GM19324 (cell line): Measurements from ENCODE around the gene RPS15A.
A peak's percentile ranks its signal among the peaks of the same experiment; 100 is the strongest.
"Not testable (repeated sequence)": the region's sequence is repeated elsewhere in the genome, so short reads cannot be mapped to it uniquely, and the experiment has no call there.

Experiments used
- ATAC-seq: cut with Tn5 transposase; IDR thresholded peaks from one replicate; pipeline ENCODE4 v1.9.1; 2021; ENCODE audit warnings: mild to moderate bottlenecking, moderate library complexity; ENCODE audit not compliant: unreplicated experiment, low FRiP score

Gene RPS15A

DNA sequence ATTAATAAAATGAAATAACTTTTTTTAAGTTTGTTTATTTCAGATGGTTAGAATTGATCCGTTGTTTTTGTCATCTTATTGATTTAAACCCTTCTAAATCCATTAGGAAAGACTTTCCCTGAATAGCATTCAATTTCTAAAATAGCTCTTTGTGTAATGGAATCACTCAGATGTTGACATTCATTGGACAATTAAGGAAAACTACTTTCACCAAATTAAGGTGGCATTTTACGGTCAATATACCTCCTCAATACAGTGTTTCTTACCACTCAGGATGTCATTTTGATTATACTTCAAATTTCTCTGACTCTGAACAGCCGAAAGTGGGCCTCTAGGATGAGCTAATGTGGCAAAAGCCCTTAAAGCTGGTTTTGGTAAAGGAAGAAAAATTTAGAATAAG is 9.4 kb upstream of the RPS15A start:
- ATAC-seq, result no peak

DNA sequence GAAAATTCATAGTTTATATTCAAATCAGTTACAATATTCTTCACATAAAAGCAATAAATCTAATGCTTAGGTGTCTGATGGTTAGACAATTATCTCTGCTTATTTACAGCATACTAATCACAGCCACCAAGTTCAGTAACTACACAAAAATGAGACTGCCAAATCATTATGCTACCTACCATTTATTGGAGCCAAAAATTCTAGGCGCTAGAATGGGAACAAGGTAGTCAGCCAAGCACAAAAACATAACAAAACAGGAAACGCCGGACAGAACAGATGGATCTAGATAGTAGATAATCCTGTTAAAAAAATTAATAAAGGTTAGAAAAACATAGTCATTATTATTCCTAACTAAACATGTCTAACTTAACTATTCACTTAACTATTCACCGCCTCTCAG is 7.6 kb upstream of the RPS15A start:
- ATAC-seq, result no peak

- no peak for ATAC-seq
These were observed 6.2 kb upstream of the RPS15A start for GRCh38 chr16:18796377-18796776.

GRCh38 chr16:18792836-18793433 is 2.8 kb upstream of the RPS15A start:
- no peak for ATAC-seq

- no peak for ATAC-seq
These were observed 652 bp downstream of the RPS15A start for GRCh38 chr16:18789515-18789849.

DNA sequence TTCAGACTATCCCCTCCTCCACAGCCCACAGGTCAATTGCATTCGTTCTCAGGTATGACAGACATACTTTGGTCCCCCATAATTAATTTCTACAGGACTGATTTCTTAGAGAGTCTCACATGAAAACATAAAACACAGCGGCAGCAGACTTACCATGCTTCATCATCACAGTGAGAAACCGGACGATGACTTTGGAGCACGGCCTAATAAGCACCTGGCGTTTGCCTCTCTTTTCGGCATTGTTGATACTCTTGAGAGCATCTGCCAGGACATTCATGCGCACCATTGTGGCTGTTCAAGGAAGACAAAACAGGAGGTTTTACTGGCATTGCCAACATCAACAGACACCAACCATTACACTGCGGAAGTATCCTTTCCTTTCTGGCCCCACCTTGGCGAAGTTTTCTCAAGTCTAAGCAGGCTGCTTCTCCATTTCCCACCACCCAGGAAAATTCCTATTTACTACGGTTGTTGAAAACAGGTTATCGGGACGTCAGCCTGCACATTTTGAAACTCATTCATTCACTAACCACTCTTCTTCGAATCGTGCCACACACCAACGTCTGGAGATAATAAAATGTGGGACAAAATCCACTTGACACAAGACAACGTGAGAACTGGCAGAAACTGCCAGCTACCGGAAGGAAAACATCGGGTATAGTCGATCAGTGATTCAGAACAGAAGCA is 1.2 kb downstream of the RPS15A start:
- ATAC-seq, result no peak

DNA sequence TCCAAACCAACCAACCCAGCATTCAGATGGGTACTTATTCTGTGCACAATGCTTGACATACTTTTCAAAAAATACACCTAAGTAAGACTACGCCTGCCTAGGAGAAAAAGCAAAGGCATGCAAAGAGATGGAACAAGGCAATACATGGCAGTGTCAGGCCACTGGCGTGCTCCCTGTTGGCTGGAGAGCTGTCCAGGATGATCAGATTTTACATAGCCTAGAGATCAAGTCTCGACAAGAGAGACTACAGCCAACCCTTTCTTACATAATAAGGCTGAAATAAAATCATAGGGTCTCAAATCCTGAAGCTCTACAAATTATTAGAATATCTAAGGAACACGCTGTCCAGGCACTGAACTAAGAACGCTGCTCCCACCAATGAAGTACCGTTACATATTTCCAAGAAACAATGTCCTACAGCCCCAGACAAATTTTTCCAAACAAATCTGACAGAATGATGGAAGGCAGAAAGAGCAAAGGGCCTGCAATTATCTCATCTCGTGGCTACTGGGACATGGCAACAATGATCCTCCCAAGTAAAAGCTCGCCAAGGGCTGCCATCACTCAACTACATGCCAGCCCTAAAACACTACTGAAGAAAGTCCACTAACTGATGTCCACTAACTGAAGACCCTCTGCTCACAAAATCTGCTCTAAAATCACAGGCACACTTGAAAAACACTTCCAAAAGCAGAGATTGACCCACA is 5.1 kb downstream of the RPS15A start:
- ATAC-seq, result no peak

DNA sequence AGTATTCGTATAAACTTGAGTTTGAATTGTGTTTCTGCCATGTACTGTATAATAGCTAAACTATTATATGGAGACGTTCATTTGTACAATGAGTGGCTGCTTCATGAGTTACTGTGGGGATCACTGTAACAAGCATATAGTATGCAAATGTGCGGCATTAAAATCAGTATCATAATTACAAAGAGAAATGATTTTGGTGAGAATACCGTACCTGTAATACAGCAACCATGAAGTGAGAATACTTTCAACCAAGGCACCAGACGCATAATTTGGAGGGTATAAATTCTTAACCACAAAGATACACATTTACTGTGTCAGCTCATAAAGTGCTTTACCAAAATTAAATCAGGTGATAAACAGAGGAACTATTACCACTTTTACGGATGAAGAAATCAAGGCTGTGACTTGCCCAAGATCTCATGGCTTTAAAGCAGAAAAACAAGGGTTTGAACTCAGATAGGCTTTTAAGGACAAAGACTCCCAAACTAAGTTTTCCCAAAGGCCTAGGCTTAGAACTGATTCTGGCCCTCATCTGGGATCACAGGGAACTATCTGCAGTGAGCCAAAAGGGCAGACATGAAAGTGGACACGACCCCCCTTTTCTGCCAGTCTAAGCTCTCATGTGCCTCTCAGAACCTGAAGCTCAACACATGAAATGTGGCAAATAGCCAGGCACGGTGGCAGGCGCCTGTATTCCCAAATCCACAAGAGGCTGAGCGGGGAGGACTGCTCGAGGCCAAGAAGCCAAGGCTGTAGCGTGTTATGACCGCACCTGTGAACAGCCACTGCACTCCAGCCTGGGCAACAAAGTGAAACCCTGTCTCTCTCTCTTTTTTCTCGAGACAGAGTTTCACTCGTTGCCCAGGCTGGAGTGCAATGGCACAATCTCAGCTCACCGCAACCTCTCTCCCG is 6.4 kb downstream of the RPS15A start:
- no peak for ATAC-seq

DNA sequence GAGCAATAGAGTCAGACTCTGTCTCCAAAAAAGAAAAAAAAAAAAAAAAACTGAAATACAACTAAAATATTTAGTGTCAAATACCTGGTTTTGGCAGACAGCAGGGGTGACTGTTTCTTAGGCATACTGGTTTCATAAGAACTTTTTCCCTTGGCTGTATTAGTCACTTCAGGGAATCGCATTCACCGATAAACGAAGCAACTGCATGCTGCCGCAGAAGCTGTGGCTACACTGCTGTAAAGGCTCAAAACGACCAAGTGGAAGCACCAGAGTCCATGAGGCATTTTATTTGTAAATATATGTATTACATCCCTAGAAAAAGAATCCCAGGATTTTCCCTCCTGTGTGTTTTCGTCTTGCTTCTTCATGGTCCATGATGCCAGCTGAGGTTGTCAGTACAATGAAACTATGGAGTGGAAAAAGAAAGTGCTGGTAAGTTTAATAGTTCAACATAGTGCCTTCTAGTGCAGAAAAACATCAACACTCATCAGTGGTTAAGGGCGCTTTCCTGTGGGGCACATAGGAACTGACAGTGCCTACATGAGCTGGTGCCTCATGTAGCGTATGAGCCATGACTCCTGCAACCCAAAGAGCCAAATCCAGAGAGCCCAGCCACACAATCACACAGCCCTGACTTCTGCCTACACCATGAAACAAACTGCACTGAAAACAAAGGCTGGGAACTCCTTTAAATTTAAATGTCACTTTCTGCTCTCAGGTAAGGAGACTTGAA is 7.3 kb downstream of the RPS15A start:
- ATAC-seq, result no peak

DNA sequence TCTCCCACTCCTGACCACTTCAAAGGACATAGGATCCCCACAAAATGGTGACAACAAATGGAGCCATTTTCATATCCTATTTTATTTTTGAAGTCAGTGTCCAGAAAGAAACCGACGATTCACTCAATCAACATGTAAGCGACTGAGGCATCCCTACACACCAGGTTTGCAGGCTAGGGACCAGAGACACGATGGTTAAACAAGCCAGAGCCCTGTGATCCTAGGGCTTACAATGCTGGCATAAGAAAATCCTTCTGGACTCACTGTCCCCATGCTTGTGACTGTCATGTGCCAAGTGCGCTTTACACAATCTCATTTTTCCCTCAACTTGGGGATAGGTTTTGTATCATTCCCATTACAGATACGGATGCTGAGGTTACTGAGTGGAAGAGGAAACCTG is 8.9 kb downstream of the RPS15A start:
- ATAC-seq, result not testable (repeated sequence)

DNA sequence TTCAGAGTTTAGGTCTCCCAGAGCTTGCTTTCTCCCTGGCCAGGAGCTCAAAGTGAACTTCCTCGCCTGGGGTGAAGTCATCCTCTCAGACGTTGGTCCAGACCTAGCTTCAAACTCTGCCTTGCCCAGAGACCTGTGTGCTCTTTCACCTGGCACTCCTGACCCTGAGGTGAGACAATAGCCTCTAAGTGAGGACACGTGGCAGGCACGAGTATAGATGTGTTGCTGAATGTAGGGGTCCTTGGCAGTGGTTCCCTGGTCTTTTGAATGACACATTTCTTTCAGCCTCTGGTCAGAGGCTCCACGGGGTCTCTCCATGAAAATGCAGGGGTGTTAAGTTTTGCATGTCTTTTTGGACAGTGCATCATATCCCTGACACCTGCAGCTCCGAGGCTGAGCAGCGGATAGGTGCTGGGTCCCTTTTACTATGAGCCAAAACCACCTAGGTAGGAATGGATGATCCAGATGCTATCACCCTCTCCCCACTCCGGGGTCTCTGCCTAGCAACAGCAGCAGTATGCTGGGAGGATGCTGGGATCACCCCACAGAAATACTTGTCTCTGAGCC is 9.6 kb downstream of the RPS15A start:
- not testable (repeated sequence) for ATAC-seq

- ATAC-seq, result not testable (repeated sequence)
These were observed 12.5 kb downstream of the RPS15A start for GRCh38 chr16:18777664-18778063.

DNA sequence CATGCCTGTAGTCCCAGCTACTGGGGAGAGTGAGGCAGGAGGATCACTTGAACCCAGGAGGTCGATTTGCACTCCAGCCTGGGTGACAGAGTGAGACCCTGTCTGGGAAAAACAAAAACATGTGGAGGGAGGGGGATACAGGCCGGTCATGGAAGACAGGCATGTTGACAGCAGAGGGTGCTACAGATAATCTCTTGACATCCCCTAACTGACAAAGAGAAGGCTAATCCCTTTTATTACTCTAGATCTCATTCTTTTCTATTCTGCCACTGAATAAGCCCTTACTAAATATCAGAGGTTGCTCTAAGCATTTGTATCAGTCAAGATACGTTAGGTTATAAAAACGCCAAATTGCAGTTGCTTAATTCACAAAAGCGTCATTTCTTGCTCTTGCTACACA is 13.8 kb downstream of the RPS15A start:
- not testable (repeated sequence) for ATAC-seq

DNA sequence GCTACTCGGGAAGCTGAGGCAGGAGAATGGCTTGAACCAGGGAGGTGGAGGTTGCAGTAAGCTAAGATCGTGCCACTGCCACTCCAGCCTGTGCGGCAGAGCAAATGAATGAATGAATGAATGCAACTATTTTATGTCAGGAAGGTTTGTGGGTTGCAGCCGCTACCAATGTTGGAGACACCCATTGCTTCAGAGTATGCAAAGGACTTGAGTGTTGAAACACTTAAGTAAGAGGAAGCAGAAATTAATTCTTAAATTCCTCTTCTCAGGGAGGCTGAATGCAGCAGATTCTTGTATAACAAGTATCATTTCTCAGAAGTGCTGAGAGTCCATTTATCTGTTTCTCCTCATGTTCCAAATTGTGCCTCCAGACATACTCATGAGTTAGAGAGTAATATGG is 15.5 kb downstream of the RPS15A start:
- ATAC-seq, result not testable (repeated sequence)

- ATAC-seq, result not testable (repeated sequence)
These were observed 18.0 kb downstream of the RPS15A start for GRCh38 chr16:18772171-18772570.

DNA sequence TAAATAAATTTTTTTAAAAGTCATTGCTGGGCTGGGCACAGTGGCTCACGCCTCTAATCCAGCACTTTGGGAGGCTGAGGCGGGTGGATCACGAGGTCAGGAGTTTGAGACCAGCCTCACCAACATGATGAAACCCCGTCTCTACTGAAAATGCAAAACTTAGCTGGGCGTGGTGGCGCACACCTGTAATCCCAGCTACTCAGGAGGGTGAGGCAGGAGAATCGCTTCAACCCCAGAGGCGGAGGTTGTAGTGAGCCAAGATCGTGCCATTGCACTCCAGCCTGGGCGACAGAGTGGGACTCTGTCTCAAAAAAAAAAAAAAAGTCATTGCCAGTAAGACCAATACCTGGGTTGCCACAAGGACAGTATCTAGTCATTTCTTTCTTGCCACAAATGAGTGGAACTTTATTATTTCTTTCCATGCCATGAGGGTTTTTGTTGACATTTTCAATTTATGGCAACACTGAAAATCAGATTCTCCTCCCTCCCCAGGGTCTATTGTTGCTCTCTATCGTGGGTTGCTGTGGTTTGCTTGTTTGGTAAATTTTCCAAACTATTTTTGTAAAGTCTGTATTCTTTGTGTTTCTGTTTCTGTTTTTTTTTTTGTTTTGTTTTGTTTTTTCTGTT is 19.7 kb downstream of the RPS15A start:
- not testable (repeated sequence) for ATAC-seq

DNA sequence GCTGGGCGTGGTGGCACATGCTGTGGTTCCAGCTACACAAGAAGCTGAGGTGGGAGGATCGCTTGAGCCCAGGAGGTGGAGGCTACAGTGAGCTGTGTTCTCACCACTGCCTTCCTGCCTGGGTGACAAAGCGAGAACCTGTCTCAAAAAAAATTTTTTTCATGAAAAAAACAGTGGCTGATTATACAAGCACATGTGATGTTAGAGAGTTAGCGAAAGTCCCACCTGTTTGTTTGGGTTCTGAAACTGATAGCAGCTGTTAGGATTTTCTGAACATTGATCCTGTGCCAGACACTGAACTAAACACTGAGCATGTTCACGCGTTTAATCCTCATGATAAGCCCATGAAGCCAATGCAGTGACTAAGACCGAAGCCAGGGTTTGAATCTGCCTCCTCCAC is 22.9 kb downstream of the RPS15A start:
- ATAC-seq, result peak; percentile 76

DNA sequence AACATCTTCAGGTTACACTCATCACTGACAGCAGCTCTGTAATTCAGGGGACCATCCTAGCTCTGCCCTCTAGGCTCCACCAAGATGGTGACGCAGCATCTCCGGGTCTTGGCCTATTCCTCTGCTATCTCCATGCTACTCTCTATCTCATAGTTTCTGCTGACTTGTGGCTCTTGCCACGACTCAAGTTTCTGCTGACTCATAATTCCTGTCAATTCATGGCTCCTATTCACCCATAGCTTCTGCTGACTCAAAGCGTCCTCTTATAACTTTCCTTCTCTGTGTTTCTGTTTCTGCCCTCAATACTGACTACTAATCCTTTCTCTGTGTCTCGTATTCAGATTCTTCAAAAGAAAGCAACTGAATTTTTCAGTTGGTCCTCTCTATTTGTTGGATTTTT is 27.4 kb downstream of the RPS15A start:
- not testable (repeated sequence) for ATAC-seq
